Esophagus muscularis mucosa (tissue), 3 donors: Measurements from ENCODE around the gene SEL1L.

ENCODE experiments used
- POLR2A ChIP-seq: fragments of 450-650 bp; IDR thresholded peaks from one replicate; pipeline ENCODE4 v1.6.1; 2017; ENCODE audit warnings: antibody characterized with exemption, moderate library complexity, mild to moderate bottlenecking, low read depth
- TF ChIP-seq, protein P1 (sequence below), 3 experiments: fragments of 200-600 bp in 2 of 3; fragments of 450-650 bp in 1 of 3; sonication (generic) in 2 of 3; IDR thresholded peaks; one replicate each; pipeline ENCODE4 v1.5.1; 2017 to 2019; ENCODE audit warnings: antibody characterized with exemption in 3 of 3, mild to moderate bottlenecking in 2 of 3, moderate library complexity in 1 of 3

DNA sequence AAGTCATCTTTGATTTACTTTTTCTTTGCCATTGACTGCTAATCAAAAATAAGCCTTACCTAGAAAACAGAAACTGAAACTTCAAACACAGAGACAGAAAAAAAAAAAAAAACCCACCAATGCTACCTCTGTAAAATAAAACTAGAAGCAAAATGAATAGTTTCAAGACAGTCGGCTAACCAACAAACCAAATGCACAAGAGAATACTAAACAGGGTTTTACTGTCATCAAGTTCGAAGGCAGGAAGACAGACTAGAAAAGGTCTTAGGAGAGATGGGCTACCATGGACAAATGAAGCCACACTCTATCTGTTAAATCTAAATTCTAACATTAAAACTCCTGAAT is 59.5 kb downstream of the SEL1L start:
- TF ChIP-seq, protein P1, sequence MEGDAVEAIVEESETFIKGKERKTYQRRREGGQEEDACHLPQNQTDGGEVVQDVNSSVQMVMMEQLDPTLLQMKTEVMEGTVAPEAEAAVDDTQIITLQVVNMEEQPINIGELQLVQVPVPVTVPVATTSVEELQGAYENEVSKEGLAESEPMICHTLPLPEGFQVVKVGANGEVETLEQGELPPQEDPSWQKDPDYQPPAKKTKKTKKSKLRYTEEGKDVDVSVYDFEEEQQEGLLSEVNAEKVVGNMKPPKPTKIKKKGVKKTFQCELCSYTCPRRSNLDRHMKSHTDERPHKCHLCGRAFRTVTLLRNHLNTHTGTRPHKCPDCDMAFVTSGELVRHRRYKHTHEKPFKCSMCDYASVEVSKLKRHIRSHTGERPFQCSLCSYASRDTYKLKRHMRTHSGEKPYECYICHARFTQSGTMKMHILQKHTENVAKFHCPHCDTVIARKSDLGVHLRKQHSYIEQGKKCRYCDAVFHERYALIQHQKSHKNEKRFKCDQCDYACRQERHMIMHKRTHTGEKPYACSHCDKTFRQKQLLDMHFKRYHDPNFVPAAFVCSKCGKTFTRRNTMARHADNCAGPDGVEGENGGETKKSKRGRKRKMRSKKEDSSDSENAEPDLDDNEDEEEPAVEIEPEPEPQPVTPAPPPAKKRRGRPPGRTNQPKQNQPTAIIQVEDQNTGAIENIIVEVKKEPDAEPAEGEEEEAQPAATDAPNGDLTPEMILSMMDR (IDR thresholded peaks at IDR 0.05), result no peak
- TF ChIP-seq POLR2A, result no peak
